Stimulated activated CD8-positive, alpha-beta memory T cell treated with anti-CD3 and anti-CD28 coated beads, Interleukin-2, amount 100 ng/mL, for 48 hours (primary cell): ENCODE data around the gene CHST12.
"Not testable (repeated sequence)": the region's sequence is repeated elsewhere in the genome, so short reads cannot be mapped to it uniquely, and the experiment has no call there.

Experiments
- DNase-seq, 2 donors: peaks; one replicate each; pipeline ENCODE4 v3.0.0-alpha.2; 2020; ENCODE audit warnings: low read depth in 2 of 2

The CHST12 gene

GRCh38 chr7:2403718-2404648 is 572 bp downstream of the CHST12 start:
- peak in 1 of 2 donors; percentile 33 for DNase-seq

- DNase-seq, result no peak
Measured at GRCh38 chr7:2404714-2405119, 1.3 kb downstream of the CHST12 start.

- DNase-seq, result no peak
Measured at GRCh38 chr7:2405201-2405600, 1.8 kb downstream of the CHST12 start.

- peak; percentile 55 to 61 for DNase-seq
Measured at GRCh38 chr7:2405601-2406345, 2.4 kb downstream of the CHST12 start.

GRCh38 chr7:2409745-2410414 is 6.5 kb downstream of the CHST12 start:
- no peak for DNase-seq

GRCh38 chr7:2411049-2411448 is 7.6 kb downstream of the CHST12 start:
- no peak for DNase-seq

GRCh38 chr7:2411815-2412586 is 8.6 kb downstream of the CHST12 start:
- no peak for DNase-seq

- DNase-seq, result no peak
Measured at GRCh38 chr7:2412587-2413201, 9.3 kb downstream of the CHST12 start.

- DNase-seq, result no peak
Measured at GRCh38 chr7:2416063-2416462, 12.7 kb downstream of the CHST12 start.

- no peak for DNase-seq
Measured at GRCh38 chr7:2416650-2417049, 13.2 kb downstream of the CHST12 start.

GRCh38 chr7:2417178-2417577 is 13.8 kb downstream of the CHST12 start:
- not testable (repeated sequence) for DNase-seq

- peak; percentile 48 to 56 for DNase-seq
Measured at GRCh38 chr7:2417981-2418481, 14.6 kb downstream of the CHST12 start.

GRCh38 chr7:2420216-2420933 is 17.0 kb downstream of the CHST12 start:
- no peak for DNase-seq

- no peak for DNase-seq
Measured at GRCh38 chr7:2421943-2422310, 18.5 kb downstream of the CHST12 start.

- no peak for DNase-seq
Measured at GRCh38 chr7:2425749-2426148, 22.3 kb downstream of the CHST12 start.

- peak in 1 of 2 donors; percentile 39 for DNase-seq
Measured at GRCh38 chr7:2431260-2431867, 28.0 kb downstream of the CHST12 start.

GRCh38 chr7:2432910-2433712 is 29.7 kb downstream of the CHST12 start:
- DNase-seq, result no peak

GRCh38 chr7:2433713-2434550 is 30.5 kb downstream of the CHST12 start:
- DNase-seq, result no peak
